SK-N-SH (cell line): ENCODE measurements around the gene NT5C3A. TPM values are rescaled to one million over a fixed set of nuclear protein-coding genes. Genes with fewer than 3 reads are reported as not detected.
A peak's percentile ranks its signal among the peaks of the same experiment; 100 is the strongest.

Source experiments
- CTCF ChIA-PET: fragments of 300-600, 350-600 bp; formaldehyde crosslinking; extraction: SDS; loops from one replicate; lab custom pipeline; 2021; lab: Yijun Ruan, JAX
- POLR2A ChIA-PET: fragments of 350-600 bp; sonication (Branson Sonifier 250); formaldehyde crosslinking; extraction: SDS; loops from one replicate; lab custom pipeline; 2020; ENCODE audit warnings: antibody characterized with exemption, inconsistent platforms; lab: Yijun Ruan, JAX
- DNase-seq: peaks from one replicate; pipeline ENCODE4 v3.0.0; 2012
- H2AFZ ChIP-seq: fragments of 200-600 bp; sonication (generic); 2 replicates; pipeline ENCODE4 v1.8.1; 2016; ENCODE audit warnings: antibody characterized with exemption, mild to moderate bottlenecking, low read depth
- H3F3A ChIP-seq: fragments of 200-600 bp; sonication (generic); replicated peaks from 2 replicates; pipeline ENCODE3; 2016; ENCODE audit warnings: antibody characterized with exemption, mild to moderate bottlenecking; ENCODE audit not compliant: insufficient read depth
- H3K27ac ChIP-seq, 2 experiments: fragments of 200-500 bp in 1 of 2; fragments of 200-600 bp in 1 of 2; sonication (Bioruptor generic) in 1 of 2; sonication (generic), shearing (Covaris generic) in 1 of 2; 2 replicates each; pipeline versions ENCODE4 v1.5.1 to v1.6.1; 2014 to 2016; ENCODE audit warnings: low read depth in 2 of 2, inconsistent platforms in 1 of 2, low read length in 1 of 2, mild to moderate bottlenecking in 1 of 2, mixed read lengths in 1 of 2
- H3K27me3 ChIP-seq: fragments of 200-600 bp; sonication (generic), shearing (Covaris generic); 2 replicates; pipeline ENCODE4 v1.6.1; 2016; ENCODE audit warnings: mixed run types; ENCODE audit not compliant: insufficient read depth
- H3K36me3 ChIP-seq, 2 experiments: fragments of 200-500 bp in 1 of 2; fragments of 200-600 bp in 1 of 2; sonication (Bioruptor generic) in 1 of 2; sonication (generic) in 1 of 2; replicated peaks in 1 of 2; 2 replicates each; pipeline versions ENCODE3 to v1.5.1; 2014 to 2016; ENCODE audit warnings: low read length in 1 of 2, mild to moderate bottlenecking in 1 of 2; ENCODE audit not compliant: insufficient read depth in 2 of 2, control insufficient read depth in 1 of 2
- H3K4me1 ChIP-seq, 2 experiments: fragments of 200-500 bp in 1 of 2; fragments of 200-600 bp in 1 of 2; sonication (Bioruptor generic) in 1 of 2; sonication (generic), shearing (Covaris generic) in 1 of 2; 2 replicates each; pipeline versions ENCODE4 v1.5.1 to v1.6.1; 2014 to 2016; ENCODE audit warnings: low read depth in 1 of 2, low read length in 1 of 2, mixed run types in 1 of 2; ENCODE audit not compliant: insufficient read depth in 2 of 2, control insufficient read depth in 1 of 2
- H3K4me2 ChIP-seq: fragments of 200-600 bp; sonication (generic), shearing (Covaris generic); 2 replicates; pipeline ENCODE4 v1.6.1; 2017; ENCODE audit warnings: mixed run types
- H3K4me3 ChIP-seq, 2 experiments: fragments of 200-500 bp in 1 of 2; fragments of 200-600 bp in 1 of 2; sonication (Bioruptor generic) in 1 of 2; sonication (generic), shearing (Covaris generic) in 1 of 2; 2 replicates each; pipeline versions ENCODE4 v1.5.1 to v1.8.1; 2014 to 2016; ENCODE audit warnings: low read depth in 2 of 2, inconsistent platforms in 1 of 2, low read length in 1 of 2, mild to moderate bottlenecking in 1 of 2, mixed read lengths in 1 of 2, moderate library complexity in 1 of 2
- H3K79me2 ChIP-seq: fragments of 200-600 bp; sonication (generic); 2 replicates; pipeline ENCODE4 v1.8.1; 2017; ENCODE audit warnings: mild to moderate bottlenecking; ENCODE audit not compliant: insufficient read depth
- H3K9ac ChIP-seq: fragments of 200-600 bp; sonication (generic); 2 replicates; pipeline ENCODE4 v1.6.1; 2017; ENCODE audit warnings: mixed run types
- H3K9me2 ChIP-seq: fragments of 200-600 bp; sonication (generic); 2 replicates; pipeline ENCODE4 v1.6.1; 2017; ENCODE audit warnings: mixed run types
- H3K9me3 ChIP-seq: fragments of 200-600 bp; sonication (generic); 2 replicates; pipeline ENCODE4 v1.6.1; 2017; ENCODE audit warnings: mixed run types, mild to moderate bottlenecking, moderate library complexity
- H4K20me1 ChIP-seq: fragments of 200-600 bp; sonication (generic); 2 replicates; pipeline ENCODE4 v1.6.1; 2017; ENCODE audit warnings: mild to moderate bottlenecking, mixed run types; ENCODE audit not compliant: insufficient read depth
- CHD2 ChIP-seq: fragments of 150-350 bp; IDR thresholded peaks from 2 replicates; pipeline ENCODE4 v1.6.1; 2018; ENCODE audit warnings: low read length; ENCODE audit not compliant: partially characterized antibody
- CTCF ChIP-seq: fragments of 200-600 bp; sonication (generic); IDR thresholded peaks from 2 replicates; pipeline ENCODE4 v1.6.1; 2017; ENCODE audit warnings: antibody characterized with exemption, mild to moderate bottlenecking, moderate library complexity
- EP300 ChIP-seq, 2 experiments: IDR thresholded peaks; 2 replicates each; pipeline versions ENCODE4 v1.4.0 to v1.6.1; 2012; ENCODE audit warnings: borderline replicate concordance in 1 of 2, low read depth in 1 of 2, low read length in 1 of 2
- FOSL2 ChIP-seq: IDR thresholded peaks from 2 replicates; pipeline ENCODE4 v1.4.0; 2012; ENCODE audit warnings: low read depth, mild to moderate bottlenecking, moderate library complexity, borderline replicate concordance
- FOXJ3 ChIP-seq: sonication (generic); formaldehyde crosslinking; IDR thresholded peaks from 2 replicates; pipeline ENCODE4 v1.5.1; 2020; ENCODE audit warnings: mild to moderate bottlenecking, missing genetic modification reagents
- FOXM1 ChIP-seq: IDR thresholded peaks from 2 replicates; pipeline ENCODE4 v1.4.0; 2012; ENCODE audit warnings: low read depth, mild to moderate bottlenecking
- GATA2 ChIP-seq: sonication (generic); formaldehyde crosslinking; IDR thresholded peaks from 2 replicates; pipeline ENCODE4 v1.5.0; 2020; ENCODE audit warnings: mild to moderate bottlenecking, missing genetic modification reagents
- IRF3 ChIP-seq: fragments of 150-350 bp; IDR thresholded peaks from 2 replicates; pipeline ENCODE4 v1.6.1; 2016; ENCODE audit warnings: mild to moderate bottlenecking, low read depth, low read length
- JUND ChIP-seq: IDR thresholded peaks from 2 replicates; pipeline ENCODE4 v1.4.0; 2012
- MEF2A ChIP-seq: IDR thresholded peaks from 2 replicates; pipeline ENCODE4 v1.4.0; 2012; ENCODE audit warnings: low read depth, borderline replicate concordance
- MXI1 ChIP-seq: IDR thresholded peaks from 2 replicates; pipeline ENCODE4 v1.6.1; 2012; ENCODE audit warnings: mild to moderate bottlenecking, low read depth, low read length, improper control_type of control experiment
- NFIC ChIP-seq: IDR thresholded peaks from 2 replicates; pipeline ENCODE4 v1.4.0; 2012; ENCODE audit warnings: borderline replicate concordance
- POLR2AphosphoS5 ChIP-seq: IDR thresholded peaks from 2 replicates; pipeline ENCODE4 v1.6.1; 2012; ENCODE audit warnings: low read depth, low read length
- RAD21 ChIP-seq: IDR thresholded peaks from 2 replicates; pipeline ENCODE4 v1.6.1; 2012; ENCODE audit warnings: mild to moderate bottlenecking, low read length
- RCOR1 ChIP-seq: fragments of 150-350 bp; IDR thresholded peaks from 2 replicates; pipeline ENCODE4 v1.6.1; 2017; ENCODE audit warnings: antibody characterized with exemption, low read length
- RFX5 ChIP-seq: IDR thresholded peaks from 2 replicates; pipeline ENCODE4 v1.6.1; 2012; ENCODE audit warnings: mild to moderate bottlenecking, improper control_type of control experiment, low read length
- RXRA ChIP-seq: IDR thresholded peaks from 2 replicates; pipeline ENCODE4 v1.4.0; 2012; ENCODE audit warnings: low read depth, mild to moderate bottlenecking, borderline replicate concordance
- SIN3A ChIP-seq: IDR thresholded peaks from 2 replicates; pipeline ENCODE4 v1.6.1; 2012; ENCODE audit warnings: low read depth, mild to moderate bottlenecking, low read length, moderate library complexity, borderline replicate concordance
- SMC3 ChIP-seq: IDR thresholded peaks from 2 replicates; pipeline ENCODE4 v1.6.1; 2012; ENCODE audit warnings: low read depth, low read length, improper control_type of control experiment
- TAF1 ChIP-seq: IDR thresholded peaks from 2 replicates; pipeline ENCODE4 v1.6.1; 2012; ENCODE audit warnings: low read depth, mild to moderate bottlenecking, low read length, moderate library complexity, borderline replicate concordance
- TCF12 ChIP-seq: IDR thresholded peaks from 2 replicates; pipeline ENCODE4 v1.4.0; 2012
- TEAD4 ChIP-seq: IDR thresholded peaks from 2 replicates; pipeline ENCODE4 v1.4.0; 2012; ENCODE audit warnings: mild to moderate bottlenecking, borderline replicate concordance; ENCODE audit not compliant: insufficient read depth
- ZBTB33 ChIP-seq: IDR thresholded peaks from 2 replicates; pipeline ENCODE4 v1.4.0; 2012; ENCODE audit warnings: low read depth, borderline replicate concordance
- WGBS: methylation state at CpG from one replicate; pipeline ENCODE4 v1.1.6; 2017; ENCODE audit warnings: low lambda C conversion rate; 5-methylcytosine and 5-hydroxymethylcytosine counted together
- polyA plus RNA-seq, 3 experiments: library from polyadenylated mRNA; depleted of rRNA; stranded (reverse); fragments of >200 nt; gene quantifications; 2 replicates each; pipeline ENCODE4 v1.2.3, GENCODE V29; 2012
- TF ChIP-seq, protein P1 (sequence below): fragments of 150-350 bp; IDR thresholded peaks from 2 replicates; pipeline ENCODE4 v1.6.1; 2017; ENCODE audit warnings: antibody characterized with exemption, low read length, low read depth, borderline replicate concordance
- TF ChIP-seq, protein P2 (sequence below): IDR thresholded peaks from 2 replicates; pipeline ENCODE4 v1.4.0; 2012; ENCODE audit warnings: low read depth

NT5C3A gene
- polyA plus RNA-seq, 1 of the 3 experiments (the other 2 are of a cell fraction) = 13.2 TPM

DNA sequence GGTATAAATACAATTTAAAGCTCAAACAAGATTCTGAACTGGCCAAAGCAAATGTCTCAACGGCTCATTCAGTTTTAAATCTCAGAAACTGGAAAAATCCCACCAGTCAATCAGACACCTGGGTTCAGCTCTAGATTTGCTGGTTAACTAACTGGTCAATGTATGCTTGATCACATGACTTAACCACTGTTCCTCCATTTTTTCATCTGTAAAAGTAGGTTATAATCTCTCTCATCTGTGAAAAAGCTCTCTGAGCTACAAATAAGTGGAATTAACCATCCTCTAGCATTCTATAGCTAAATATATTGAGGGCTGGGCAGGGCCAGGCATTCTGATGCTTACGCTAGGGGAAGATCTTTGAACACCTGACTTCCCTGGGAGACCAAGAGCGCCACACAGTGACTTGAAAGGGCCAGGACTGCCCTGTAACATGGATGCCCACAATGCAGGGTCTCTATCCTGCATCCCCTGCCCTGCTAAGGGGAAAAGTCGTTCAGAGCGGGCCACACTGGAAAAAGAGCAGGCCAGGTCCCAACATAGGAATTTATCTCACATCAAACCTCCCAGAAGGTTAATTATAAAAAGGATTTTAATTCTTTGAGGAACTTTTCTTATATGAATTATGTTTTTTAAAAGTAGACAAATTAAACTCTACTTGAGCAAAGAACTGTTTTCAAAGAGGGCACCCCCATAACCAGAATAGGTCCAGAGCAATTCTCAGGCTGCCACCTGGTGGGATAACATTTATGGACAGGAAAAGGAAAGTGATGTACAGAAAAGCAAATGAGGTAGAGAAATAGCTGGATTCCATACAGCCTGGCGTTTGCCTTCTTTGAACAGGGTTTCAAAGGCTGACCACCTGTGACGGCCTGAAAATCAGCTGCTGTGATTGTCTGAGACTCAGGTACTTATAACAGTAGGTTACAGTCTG, 44.8 kb upstream of the NT5C3A start:
- H3F3A ChIP-seq = no peaks in the 10 kb centered on the region
- peaks cover 5 to 15% of the 10 kb centered on the region in 2 experiments; a peak in 3 of 4 replicates for H3K4me1 ChIP-seq
- peak; percentile 84 for TF ChIP-seq SMC3
- no peak for TF ChIP-seq RXRA
- TF ChIP-seq, protein P1, sequence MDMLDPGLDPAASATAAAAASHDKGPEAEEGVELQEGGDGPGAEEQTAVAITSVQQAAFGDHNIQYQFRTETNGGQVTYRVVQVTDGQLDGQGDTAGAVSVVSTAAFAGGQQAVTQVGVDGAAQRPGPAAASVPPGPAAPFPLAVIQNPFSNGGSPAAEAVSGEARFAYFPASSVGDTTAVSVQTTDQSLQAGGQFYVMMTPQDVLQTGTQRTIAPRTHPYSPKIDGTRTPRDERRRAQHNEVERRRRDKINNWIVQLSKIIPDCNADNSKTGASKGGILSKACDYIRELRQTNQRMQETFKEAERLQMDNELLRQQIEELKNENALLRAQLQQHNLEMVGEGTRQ = no peak
- no peak for TF ChIP-seq GATA2 (CRISPR knock-in tag)
- TF ChIP-seq RAD21 = peak; percentile 78
- no peak for TF ChIP-seq TEAD4
- TF ChIP-seq MEF2A = no peak
- TF ChIP-seq RCOR1 = 0 out of 2 replicates have a peak, but pooled peaks have one; percentile 13
- TF ChIP-seq, protein P2, sequence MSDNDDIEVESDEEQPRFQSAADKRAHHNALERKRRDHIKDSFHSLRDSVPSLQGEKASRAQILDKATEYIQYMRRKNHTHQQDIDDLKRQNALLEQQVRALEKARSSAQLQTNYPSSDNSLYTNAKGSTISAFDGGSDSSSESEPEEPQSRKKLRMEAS = no peak
- TF ChIP-seq FOXJ3 (CRISPR knock-in tag) = no peak
- TF ChIP-seq TAF1 = no peak
- no peak for TF ChIP-seq CHD2
- TF ChIP-seq SIN3A = no peak
- TF ChIP-seq FOSL2 = no peak
- no peak for TF ChIP-seq POLR2AphosphoS5
- no peak for TF ChIP-seq RFX5
- TF ChIP-seq IRF3 = no peak
- TF ChIP-seq NFIC = no peak
- no peak for TF ChIP-seq MXI1
- TF ChIP-seq FOXM1 = no peak
- TF ChIP-seq EP300 (IDR thresholded peaks at IDR 0.05; ENCODE audit: borderline replicate concordance in 1 of 2, low read depth in 1 of 2, low read length in 1 of 2) = no peak
- TF ChIP-seq TCF12 = no peak
- no peak for TF ChIP-seq ZBTB33
- no peak for TF ChIP-seq JUND
- peak; percentile 82 for TF ChIP-seq CTCF
- H3K9me3 ChIP-seq = no peaks in the 10 kb centered on the region
- ChIA-PET CTCF (interaction anchor here (0.6 to 5.2 kb wide), 49 partner anchors 7 to 825 kb away, joined by 3 to 95 read pairs (median 5); partner anchors contain the start of genes AVL9, BBS9, FKBP9 and LSM5), POLR2A (interaction anchor here (0.6 to 2.2 kb wide), 5 partner anchors 21 to 612 kb away, joined by 3 to 8 read pairs (median 3); partner anchors contain the start of genes AVL9, FKBP9 and NT5C3A)
- DNase-seq = peak; percentile 62
- H3K27me3 ChIP-seq = no peaks in the 10 kb centered on the region
- H3K27ac ChIP-seq = peak overlapping the region in 1 of 2 experiments; percentile 57; a peak in 2 of 4 replicates
- no peaks in the 10 kb centered on the region for H3K9me2 ChIP-seq
- WGBS = 49% methylated on average over 7 of the region's 7 CpGs
- peak overlapping the region; percentile 92 for H3K4me2 ChIP-seq
- peaks cover 45% of the 10 kb centered on the region for H4K20me1 ChIP-seq
- peak overlapping the region; percentile 85 to 95 for H3K4me3 ChIP-seq
- peak overlapping the region; percentile 85 for H3K9ac ChIP-seq
- H3K36me3 ChIP-seq = peaks cover 11 to 12% of the 10 kb centered on the region in 2 experiments
- no peak overlapping the region for H2AFZ ChIP-seq
- peaks cover 65% of the 10 kb centered on the region for H3K79me2 ChIP-seq
